Stimulated activated CD4-positive, alpha-beta T cell treated with anti-CD3 and anti-CD28 coated beads, Interleukin-2, amount 100 ng/mL, for 4 hours (primary cell): ENCODE data around the gene TREM2.
"Not testable (repeated sequence)": the region's sequence is repeated elsewhere in the genome, so short reads cannot be mapped to it uniquely, and the experiment has no call there.

Experiments used
- DNase-seq: peaks from one replicate; pipeline ENCODE4 v3.0.0-alpha.2; 2020; ENCODE audit warnings: low read depth

Gene TREM2

DNA sequence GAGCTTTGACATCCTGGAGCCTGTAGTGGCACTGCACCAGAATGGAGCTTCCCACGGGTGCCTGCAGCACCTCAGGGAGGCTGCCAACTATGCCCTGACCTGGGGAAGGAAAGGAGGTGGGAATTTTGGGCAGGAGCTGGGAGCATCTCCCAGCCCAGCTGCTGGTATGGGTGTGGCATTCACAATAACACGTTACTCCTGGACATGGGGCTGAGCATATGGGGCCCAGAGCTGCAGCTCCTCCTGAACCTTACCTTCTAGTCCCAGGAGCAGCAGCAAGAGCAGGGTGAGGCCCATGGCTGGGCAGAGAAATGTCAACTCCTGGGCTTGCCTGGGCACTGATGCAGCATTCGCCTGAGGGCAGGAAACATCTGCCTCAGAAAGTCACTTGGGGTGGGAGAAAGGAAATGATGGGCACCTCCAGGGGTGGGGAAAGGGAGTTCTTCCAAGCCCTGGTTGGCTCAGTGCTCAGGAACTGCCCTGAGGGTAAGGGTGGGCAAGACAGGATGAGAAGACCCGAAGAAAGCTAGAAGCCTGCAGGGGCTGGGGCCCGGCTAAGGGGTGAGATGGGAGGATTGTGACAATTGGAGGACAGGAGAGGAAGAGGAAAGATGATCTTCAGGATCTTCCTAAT lies 8.8 kb downstream of the TREM2 start, which contains the start of gene TREML1:
TSS of gene TREML1 (minus strand) at position 356 of the 634 bp plus-strand sequence. CDS start at position 297, 59 bp downstream.
- no peak for DNase-seq

DNA sequence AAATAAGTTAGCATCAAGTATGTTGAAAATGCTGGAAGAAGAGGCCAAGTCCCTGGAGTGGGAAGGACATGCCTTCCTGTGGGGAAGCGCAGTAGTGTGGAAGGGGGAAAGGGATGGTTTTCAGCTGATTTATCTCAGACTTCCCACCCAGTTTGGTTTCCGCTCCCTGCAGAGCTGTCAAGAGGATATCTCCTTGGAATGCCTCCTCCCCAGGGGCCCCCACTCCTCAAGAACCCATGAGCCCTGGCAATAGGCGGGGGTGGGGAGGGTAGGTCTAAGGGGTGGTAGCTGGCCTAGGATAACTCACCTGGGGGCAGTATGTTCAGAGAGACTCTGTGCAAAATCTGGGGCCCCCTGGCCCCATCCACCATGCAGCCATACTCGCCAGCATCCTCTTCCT lies 9.5 kb downstream of the TREM2 start:
- DNase-seq = no peak

DNA sequence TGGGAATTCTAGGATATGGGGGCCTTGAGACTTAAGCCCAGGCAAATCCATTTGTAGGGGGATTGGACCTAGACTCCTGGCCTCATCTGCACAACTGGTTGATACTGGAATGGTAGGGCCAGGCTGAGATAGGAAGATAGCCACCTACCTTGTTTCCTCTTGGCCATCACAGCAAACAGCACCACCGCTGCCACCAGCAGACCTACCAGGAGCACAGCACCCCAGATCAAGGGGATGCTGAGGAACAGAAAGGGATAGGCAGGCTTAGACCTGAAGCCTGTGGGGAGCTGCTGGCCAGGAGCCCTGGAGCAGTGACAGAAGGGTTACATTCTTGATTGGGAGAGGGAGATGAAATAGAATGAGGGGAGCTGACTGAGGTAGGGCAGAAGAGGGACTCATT lies 12.2 kb downstream of the TREM2 start:
- no peak for DNase-seq

DNA sequence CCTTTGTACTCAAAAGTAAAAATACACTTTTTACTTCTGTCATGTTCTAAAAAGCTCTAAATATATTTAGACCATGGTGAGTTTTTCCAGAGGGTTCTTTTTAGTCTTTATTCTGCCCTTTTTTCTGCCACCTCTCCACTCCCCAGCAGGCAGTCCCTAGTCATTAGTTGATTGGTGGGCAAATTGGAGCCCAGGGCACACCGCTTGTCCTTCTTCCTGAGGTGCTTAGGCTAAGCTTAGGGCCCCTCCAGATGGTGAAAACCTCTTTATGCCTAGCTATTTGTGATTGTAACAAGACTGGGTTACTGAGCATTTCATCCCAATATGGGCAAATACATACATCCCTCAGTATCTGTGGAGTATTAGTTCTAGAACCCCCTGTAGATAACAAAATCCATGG lies 15.0 kb downstream of the TREM2 start:
- DNase-seq = no peak

DNA sequence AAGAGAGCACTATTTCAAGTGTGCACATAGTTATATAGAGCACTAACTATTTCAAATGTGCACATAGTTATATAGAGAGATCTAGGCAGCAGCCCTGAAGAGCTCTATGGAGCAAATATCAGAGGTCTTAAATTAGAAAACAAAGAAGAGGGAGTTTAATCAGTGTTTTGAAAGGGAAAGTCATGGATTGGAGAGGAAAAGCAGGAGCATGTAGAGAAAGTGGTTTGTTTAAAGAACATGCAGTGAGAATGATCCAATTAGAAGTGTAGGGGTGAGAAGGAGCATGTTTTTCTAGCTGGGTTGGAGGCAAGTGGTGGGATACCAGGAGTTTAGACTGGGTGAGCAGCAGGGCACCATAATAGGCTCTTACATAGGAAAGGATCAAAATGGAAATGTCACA lies 26.0 kb downstream of the TREM2 start:
- no peak for DNase-seq

DNA sequence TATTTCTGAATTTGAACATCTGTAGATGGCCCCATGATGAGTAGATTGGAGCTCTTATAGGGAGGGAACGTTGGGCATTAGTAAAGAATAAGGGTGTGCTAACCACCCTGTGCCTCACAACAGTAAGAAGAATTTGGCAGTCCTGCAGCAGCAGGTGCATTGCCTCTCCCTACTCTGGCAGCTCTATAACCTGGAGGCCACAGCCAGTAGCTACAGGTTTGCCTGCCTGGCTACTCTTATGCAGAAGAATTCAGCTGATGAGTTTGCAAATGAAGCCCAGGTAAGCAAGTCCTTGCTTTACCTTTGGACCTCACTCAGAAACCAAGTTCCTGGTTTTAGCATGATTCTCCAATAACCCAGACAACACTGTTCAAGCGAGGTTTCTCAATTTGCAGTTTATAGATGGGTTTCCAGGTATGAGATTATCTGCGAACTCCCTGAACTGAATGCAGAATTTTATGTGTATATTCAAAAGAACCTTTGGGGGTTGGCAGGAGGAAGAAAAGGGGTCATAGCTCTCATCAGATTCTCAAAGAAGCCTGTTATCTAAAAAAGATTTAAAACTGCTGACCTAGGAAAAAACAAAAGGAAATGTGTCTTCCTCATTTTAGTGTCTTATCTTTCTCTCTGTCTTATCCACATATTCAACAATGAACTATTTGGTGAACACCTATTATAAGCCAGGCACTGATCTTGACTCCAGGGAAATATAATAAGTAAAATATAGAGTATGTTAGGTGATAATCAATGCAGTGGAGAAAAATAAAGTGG lies 27.7 kb downstream of the TREM2 start:
- DNase-seq = no peak

DNA sequence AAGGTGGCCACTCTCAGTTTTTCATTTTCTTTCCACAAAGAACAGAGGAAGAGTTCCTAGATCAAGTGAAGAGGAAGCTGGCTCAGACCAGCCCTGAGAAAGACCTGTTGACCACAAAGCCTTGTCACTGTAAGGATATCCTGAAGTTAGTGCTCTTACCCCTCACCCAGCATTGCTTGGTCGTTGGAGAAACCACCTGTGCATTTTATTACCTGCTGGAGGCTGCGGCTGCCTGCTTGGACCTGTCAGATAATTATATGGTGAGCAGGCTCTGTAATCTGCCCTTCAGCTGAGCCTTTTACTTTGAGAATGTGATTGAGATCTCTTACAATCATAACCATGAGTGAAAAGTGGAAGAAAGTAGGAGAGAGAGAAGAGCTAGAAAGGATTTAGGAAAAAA lies 30.7 kb downstream of the TREM2 start:
- DNase-seq = no peak

DNA sequence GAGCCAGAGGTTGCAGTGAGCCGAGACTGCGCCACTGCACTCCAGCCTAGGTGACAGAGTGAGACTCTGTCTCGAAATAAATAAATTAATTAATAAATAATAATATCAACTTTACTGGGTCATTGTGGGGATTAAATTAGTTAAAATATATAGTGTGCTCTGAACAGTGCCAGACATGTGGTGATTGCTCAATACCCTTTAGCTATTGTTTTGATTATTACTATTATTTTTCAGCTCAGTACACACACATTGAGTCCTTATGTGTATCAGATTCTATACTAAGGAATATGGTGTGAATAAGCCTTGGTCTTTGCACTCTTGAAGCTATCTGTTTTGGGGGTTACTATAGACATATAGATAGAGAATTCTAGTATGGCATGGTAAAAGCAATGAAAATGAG lies 37.6 kb downstream of the TREM2 start:
- no peak for DNase-seq

DNA sequence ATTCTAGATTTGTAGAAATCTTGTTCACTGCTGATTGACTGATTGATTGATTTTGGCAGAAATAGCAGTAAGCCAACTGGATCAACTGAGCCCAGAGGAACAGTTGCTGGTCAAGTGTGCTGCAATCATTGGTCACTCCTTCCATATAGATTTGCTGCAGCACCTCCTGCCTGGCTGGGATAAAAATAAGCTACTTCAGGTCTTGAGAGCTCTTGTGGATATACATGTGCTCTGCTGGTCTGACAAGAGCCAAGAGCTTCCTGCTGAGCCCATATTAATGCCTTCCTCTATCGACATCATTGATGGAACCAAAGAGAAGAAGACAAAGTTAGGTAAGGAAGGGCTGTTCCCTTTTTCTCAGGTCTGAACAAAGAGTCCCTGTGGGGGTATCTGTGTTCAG lies 40.0 kb downstream of the TREM2 start:
- no peak for DNase-seq

DNA sequence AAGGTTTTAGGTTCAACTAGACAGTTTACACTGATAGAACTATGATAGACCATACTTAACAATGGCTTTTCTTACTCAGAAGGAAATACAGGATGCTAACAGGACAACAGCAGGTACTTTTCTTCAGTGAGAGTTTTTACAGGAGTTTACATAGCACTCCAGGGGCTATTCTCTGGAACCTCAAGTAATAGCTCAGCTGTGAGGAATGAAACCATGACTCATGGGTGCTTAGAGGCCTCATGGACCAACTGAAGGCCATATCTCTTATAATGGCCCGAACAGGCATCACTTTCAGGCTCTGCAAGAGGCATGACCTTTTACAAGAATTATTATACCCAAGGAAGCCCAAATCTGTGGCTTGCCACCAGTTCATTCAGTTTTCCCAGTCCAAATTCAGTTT lies 40.5 kb downstream of the TREM2 start:
- DNase-seq = no peak

DNA sequence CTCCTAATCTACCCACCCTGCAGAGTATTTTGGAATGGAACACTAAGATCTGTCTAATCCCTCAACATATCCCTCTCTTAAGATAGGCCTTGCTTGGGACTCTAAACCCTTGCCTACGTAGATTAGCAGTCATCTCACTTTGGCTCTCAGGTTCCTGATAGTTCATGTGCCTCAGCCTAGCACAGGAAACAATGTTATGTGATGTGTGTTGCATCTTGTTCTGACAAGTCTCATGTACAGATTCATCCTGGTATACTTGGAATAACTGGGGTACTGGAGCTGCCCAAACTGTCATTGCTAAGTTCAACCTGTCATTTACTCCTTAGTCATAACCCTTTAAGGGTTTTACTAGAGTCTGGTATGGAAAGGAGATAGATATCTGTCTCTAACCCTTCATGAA lies 42.9 kb downstream of the TREM2 start:
- no peak for DNase-seq

DNA sequence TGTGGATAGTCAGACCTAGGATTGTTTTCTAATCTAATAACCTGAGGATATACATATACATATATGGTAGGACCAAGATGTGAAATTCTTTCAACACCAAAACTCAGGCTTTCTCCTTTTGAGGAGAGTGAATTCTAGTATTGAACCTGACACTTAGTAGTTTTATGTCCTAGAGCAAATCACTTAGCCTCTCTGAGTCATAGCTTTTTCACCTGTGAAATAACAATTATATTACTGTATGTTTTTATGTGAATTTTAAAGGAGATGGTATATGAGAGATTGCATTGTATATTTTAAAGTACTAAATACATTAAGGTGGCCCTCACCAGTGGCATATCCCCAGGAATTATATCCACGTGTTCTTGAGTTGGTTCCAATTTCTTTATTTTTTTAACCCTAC lies 43.4 kb downstream of the TREM2 start:
- DNase-seq = no peak

DNA sequence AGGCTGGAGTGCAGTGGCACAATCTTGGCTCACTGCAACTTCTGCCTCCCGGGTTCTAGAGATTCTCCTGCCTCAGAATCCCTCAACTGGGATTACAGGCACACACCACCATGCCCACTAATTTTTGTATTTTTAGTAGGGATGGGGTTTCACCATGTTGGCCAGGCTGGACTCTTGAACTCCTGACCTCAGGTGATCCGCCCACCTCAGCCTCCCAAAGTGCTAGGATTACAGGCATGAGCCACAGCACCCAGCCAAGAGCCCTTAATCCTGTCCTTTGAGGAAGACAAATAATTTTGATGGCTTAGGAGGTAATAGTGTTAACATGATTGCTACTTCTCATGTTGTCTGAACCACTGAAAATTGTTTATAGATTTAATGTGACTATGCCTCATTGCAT lies 47.9 kb downstream of the TREM2 start:
- not testable (repeated sequence) for DNase-seq

DNA sequence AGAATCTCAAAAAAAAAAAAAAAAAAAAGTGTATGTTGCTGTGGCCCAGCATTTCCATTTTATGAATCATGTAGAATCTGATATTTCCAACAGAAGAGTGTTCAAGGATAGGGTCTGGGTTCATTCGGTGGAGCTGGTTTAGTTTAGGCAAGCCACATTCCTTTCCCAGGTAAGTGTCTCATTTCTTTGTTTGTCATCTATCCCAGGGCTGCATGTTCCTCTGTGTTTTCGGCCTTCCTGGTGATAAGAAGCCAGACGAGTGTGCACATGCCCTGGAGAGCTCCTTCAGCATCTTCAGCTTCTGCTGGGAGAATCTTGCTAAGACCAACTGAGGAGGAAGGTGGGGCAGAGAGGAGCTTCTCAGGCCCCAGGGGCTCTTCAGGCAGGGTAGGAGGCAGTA lies 51.9 kb downstream of the TREM2 start:
- no peak for DNase-seq
